NCI-H146 (cell line): ENCODE data around the gene CCDC148.

ENCODE experiments used
- DNase-seq: peaks from one replicate; lab custom pipeline; 2025; lab: John Stamatoyannopoulos, UW

Gene CCDC148

GRCh38 chr2:158212301-158212700 is 244.3 kb downstream of the CCDC148 start:
- no peak for DNase-seq

- no peak for DNase-seq
These were observed 245.1 kb downstream of the CCDC148 start for GRCh38 chr2:158211502-158211901.

GRCh38 chr2:158207354-158207753 is 249.2 kb downstream of the CCDC148 start:
- DNase-seq, result no peak

- DNase-seq, result peak; percentile 79
These were observed 251.3 kb downstream of the CCDC148 start for GRCh38 chr2:158205215-158205614.

GRCh38 chr2:158204741-158205165 is 251.8 kb downstream of the CCDC148 start:
- no peak for DNase-seq

- peak; percentile 64 for DNase-seq
These were observed 254.3 kb downstream of the CCDC148 start for GRCh38 chr2:158202161-158202815.

- DNase-seq, result no peak
These were observed 256.5 kb downstream of the CCDC148 start for GRCh38 chr2:158199928-158200650.

- no peak for DNase-seq
These were observed 258.6 kb downstream of the CCDC148 start for GRCh38 chr2:158197940-158198339.

GRCh38 chr2:158194229-158194628 is 262.3 kb downstream of the CCDC148 start:
- DNase-seq, result no peak

GRCh38 chr2:158192515-158193443 is 263.8 kb downstream of the CCDC148 start:
- DNase-seq, result no peak

- peak; percentile 42 for DNase-seq
These were observed 265.3 kb downstream of the CCDC148 start for GRCh38 chr2:158191076-158191895.

GRCh38 chr2:158189526-158189925 is 267.0 kb downstream of the CCDC148 start:
- peak; percentile 17 for DNase-seq

- DNase-seq, result no peak
These were observed 268.6 kb downstream of the CCDC148 start for GRCh38 chr2:158187908-158188307.

GRCh38 chr2:158184556-158185343 is 271.8 kb downstream of the CCDC148 start:
- DNase-seq, result no peak

- peak; percentile 2 for DNase-seq
These were observed 272.6 kb downstream of the CCDC148 start for GRCh38 chr2:158184001-158184400.

GRCh38 chr2:158182676-158183295 is 273.8 kb downstream of the CCDC148 start:
- no peak for DNase-seq

GRCh38 chr2:158181171-158181570 is 275.4 kb downstream of the CCDC148 start:
- no peak for DNase-seq

- peak; percentile 8 for DNase-seq
These were observed 276.9 kb downstream of the CCDC148 start for GRCh38 chr2:158179660-158180059.

GRCh38 chr2:158178646-158179045 is 277.9 kb downstream of the CCDC148 start:
- DNase-seq, result no peak

GRCh38 chr2:158174956-158175355 is 281.6 kb downstream of the CCDC148 start:
- no peak for DNase-seq
